HG03025 (cell line): ENCODE measurements around the gene ADCY3.

ENCODE experiments used
- ATAC-seq: cut with Tn5 transposase; IDR thresholded peaks from one replicate; pipeline ENCODE4 v1.9.1; 2021; ENCODE audit warnings: mild to moderate bottlenecking, moderate library complexity; ENCODE audit not compliant: unreplicated experiment, low FRiP score

Gene ADCY3

DNA sequence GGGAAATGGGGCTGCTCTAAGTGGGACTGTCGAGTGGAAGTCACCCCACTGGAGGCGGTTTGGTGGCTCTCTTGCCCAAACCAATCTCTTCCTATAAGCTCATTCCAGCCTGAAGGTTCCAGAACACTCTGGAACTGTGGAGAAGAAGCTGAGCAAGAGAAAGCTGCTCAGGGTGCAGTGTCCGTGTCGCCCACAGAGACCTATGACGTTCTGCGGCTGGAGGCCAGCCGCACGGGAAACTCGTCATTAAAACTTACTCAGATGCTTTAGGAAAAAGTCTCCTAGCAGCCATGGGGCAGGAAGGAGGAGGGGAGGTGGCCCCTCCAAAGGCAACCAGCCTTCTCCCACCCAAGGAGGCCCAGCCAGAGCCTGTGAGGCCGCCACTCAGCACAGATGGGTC lies 41.7 kb downstream of the ADCY3 start:
- no peak for ATAC-seq

GRCh38 chr2:24877646-24878045 lies 42.4 kb downstream of the ADCY3 start:
- no peak for ATAC-seq

- ATAC-seq = no peak
Observed at GRCh38 chr2:24877067-24877466, 43.0 kb downstream of the ADCY3 start.

DNA sequence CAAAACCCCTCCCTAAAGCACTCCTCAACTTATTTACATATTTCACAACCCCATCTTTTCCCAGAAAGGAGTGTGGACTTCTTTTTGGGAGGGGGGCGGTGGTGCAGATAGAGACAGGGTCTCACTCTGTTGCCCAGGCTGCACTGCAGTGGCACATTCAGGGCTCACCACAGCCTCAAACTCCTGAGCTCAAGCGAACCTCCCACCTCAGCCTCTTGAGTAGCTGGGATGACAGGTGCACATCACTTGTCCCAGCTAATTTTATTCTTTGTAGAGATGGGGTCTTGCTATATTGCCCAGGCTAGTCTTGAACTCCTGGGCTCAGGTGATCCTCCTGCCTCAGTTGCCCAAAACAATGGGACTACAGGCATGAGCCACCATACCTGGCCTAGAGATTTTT lies 44.1 kb downstream of the ADCY3 start:
- ATAC-seq = no peak

- no peak for ATAC-seq
Observed at GRCh38 chr2:24875272-24875671, 44.8 kb downstream of the ADCY3 start.

GRCh38 chr2:24874035-24874434 lies 46.0 kb downstream of the ADCY3 start:
- no peak for ATAC-seq

GRCh38 chr2:24873619-24874018 lies 46.4 kb downstream of the ADCY3 start:
- no peak for ATAC-seq

DNA sequence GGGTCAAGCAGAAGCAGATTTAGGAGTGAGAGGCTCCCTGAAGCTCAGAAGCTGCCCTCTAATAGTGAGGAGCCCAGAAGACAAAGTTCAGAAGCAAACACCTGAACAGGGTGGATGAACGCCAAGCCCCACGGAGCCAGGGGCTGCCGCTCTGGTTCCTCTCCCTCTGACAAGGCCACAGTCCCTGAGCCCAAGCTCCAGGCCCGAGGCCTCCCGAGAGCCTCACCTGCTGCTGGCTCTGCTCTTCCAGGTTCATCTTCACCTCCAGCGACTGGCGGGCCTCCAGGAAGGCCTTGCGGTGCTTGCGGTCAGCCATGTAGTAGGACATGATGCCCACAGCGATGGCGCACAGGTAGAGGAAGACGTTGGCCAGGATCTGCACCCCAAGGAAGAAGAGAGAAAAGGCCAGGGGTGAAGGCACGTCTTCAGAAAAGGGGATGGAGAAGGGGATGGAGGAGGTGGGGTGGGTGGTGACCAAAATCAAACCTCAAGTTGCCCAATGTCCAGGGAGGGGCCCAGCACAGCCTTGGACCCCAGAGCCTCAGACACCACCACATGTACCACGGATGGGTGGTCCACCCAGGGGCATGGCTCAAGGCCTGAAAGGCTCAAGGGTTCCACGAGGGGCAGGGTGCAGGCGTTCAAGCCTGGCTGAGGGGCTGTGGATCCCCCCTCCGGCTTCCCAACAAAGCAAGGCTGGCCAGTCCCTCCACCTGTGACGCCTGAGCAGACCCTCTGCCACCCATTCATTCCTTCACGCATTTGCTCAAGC lies 47.5 kb downstream of the ADCY3 start:
- ATAC-seq = no peak

- no peak for ATAC-seq
Observed at GRCh38 chr2:24871852-24872333, 48.1 kb downstream of the ADCY3 start.

- no peak for ATAC-seq
Observed at GRCh38 chr2:24870891-24871705, 48.9 kb downstream of the ADCY3 start.

DNA sequence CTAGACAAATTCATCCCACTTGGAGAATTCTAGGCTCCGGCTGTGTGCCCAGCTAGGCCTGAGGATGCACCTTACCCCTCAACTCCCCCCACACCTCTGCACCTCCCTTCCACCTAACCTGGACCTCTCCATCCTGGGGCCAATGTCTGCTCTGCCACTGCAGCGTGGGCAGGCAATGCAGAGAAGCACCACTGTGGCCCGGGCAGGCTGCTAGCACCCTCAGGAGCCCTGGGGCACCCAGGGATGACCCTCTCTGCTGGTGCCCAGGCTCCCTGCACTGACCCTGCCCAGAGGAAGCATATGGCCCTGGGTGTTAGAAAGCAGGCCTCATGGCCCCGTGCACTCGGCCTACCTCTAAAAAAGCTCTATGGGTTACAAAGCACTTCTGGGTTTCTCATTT lies 49.6 kb downstream of the ADCY3 start:
- ATAC-seq = no peak

DNA sequence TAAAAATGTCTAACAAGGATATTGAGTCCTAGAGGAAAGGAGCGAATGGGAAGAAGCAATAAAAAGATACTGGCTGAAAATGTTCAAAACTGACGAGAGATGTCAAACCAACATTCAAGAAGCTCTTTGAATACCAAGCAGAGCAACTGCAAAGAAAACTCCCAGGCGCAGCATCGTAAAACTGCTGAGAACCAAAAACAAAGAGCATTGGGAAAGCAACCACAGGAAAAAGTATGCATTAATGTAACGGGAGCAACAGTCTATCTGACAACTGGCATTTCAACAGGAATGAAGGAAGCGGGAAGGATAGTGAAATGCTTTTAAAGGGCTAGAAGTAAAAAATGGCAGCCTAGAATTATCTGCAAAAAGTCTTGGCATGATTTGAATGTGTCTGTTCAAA lies 53.1 kb downstream of the ADCY3 start:
- ATAC-seq = no peak

- no peak for ATAC-seq
Observed at GRCh38 chr2:24863641-24864040, 56.4 kb downstream of the ADCY3 start.

GRCh38 chr2:24861500-24861899 lies 58.5 kb downstream of the ADCY3 start:
- ATAC-seq = no peak

GRCh38 chr2:24860631-24861030 lies 59.4 kb downstream of the ADCY3 start:
- no peak for ATAC-seq

- ATAC-seq = no peak
Observed at GRCh38 chr2:24859968-24860600, 60.0 kb downstream of the ADCY3 start.

GRCh38 chr2:24858996-24859395 lies 61.0 kb downstream of the ADCY3 start:
- ATAC-seq = no peak

GRCh38 chr2:24857746-24858145 lies 62.3 kb downstream of the ADCY3 start:
- no peak for ATAC-seq

DNA sequence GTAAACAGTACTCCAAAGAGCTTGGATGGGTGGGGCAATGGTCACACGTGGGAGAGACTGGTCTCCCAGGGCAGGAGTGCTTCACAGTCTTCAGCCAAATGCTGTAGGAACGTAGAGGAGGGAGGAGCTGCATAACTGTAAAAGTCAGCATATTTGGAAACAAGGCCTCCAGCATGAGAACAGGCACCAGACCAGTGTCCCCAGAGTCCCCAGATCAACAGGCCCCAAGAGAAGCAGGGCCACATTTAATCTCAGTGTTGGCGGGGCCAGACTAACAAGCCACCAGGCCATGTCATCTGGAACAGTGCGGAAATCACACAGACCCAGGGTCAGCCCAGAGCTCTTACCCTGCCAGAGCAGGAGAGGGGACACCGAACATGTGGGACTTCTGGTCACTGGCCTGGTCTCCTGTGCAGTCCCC lies 63.2 kb downstream of the ADCY3 start:
- no peak for ATAC-seq

- ATAC-seq = no peak
Observed at GRCh38 chr2:24855726-24856125, 64.3 kb downstream of the ADCY3 start.

DNA sequence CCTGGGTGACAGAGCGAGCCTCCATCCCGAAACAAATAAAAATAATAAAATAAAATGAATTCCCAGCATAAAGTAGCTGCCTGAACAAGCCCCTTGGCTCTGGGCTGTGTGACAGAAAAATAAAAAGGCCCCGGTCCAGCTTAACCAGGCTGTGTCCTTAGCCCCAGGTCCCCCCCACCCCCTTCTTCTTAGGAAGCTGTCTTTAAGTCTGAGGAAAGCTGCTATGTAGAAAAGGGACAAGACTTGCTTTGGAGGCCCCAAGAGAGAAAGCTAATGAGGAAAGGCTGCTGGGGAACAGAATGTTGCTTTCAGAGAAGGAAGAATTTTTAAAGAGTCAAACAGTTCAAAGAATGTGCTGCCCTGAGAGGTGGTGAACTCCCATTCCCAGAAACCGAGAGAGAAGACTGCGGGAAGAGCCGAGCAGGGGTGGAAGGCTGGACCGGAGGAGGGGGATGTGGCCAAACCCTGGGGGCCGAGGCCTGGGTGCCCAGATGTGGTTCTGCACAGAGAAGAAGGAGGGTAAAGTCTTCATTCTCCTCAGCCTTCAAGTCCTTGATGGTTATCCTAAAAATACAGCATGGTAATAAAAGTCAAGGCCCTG lies 64.9 kb downstream of the ADCY3 start:
- no peak for ATAC-seq
